Naive thymus-derived CD4-positive, alpha-beta T cell (primary cell): ENCODE data around the gene KCNN3. TPM values are rescaled to one million over a fixed set of nuclear protein-coding genes. Genes with fewer than 3 reads are reported as not detected.

Experiments used
- ATAC-seq: fragments of 150-1000 bp; cut with Tn5 transposase; 2 replicates; pipeline ENCODE4 v1.10.0; 2021; ENCODE audit warnings: mild to moderate bottlenecking, moderate library complexity
- CTCF ChIA-PET: fragments of 350-600 bp; sonication (Branson Sonifier 250); formaldehyde crosslinking; loops from one replicate; lab custom pipeline; 2021; ENCODE audit warnings: antibody characterized with exemption; lab: Charles Lee
- POLR2A ChIA-PET: fragments of 350-600 bp; sonication (Branson Sonifier 250); formaldehyde crosslinking; loops from one replicate; lab custom pipeline; 2021; ENCODE audit warnings: antibody characterized with exemption, inconsistent platforms; lab: Charles Lee
- DNase-seq, 9 donors: peaks; one replicate each; pipeline versions ENCODE4 v3.0.0 to v3.0.0-alpha.2; 2020 to 2022; ENCODE audit warnings: mixed read lengths in 1 of 9
- H3K27ac ChIP-seq: one replicate; pipeline ENCODE4 v1.7.0; 2013; ENCODE audit warnings: mild to moderate bottlenecking, low read depth, low read length, moderate library complexity
- H3K27me3 ChIP-seq, 2 donors: one replicate each; pipeline ENCODE4 v1.7.0; 2013; ENCODE audit warnings: low read length in 2 of 2, mild to moderate bottlenecking in 2 of 2, moderate library complexity in 2 of 2; ENCODE audit not compliant: control insufficient read depth in 2 of 2, insufficient read depth in 2 of 2
- H3K36me3 ChIP-seq, 3 experiments: 1 replicate in 2 of 3; 2 replicates in 1 of 3; pipeline ENCODE4 v1.7.0; 2013; ENCODE audit warnings: low read length in 3 of 3, mild to moderate bottlenecking in 3 of 3, moderate library complexity in 1 of 3; ENCODE audit not compliant: insufficient read depth in 3 of 3, control insufficient read depth in 2 of 3
- H3K4me1 ChIP-seq, 2 donors: one replicate each; pipeline ENCODE4 v1.7.0; 2013; ENCODE audit warnings: low read length in 2 of 2, mild to moderate bottlenecking in 2 of 2, moderate library complexity in 1 of 2; ENCODE audit not compliant: control insufficient read depth in 2 of 2, insufficient read depth in 2 of 2
- H3K4me3 ChIP-seq: 2 replicates; pipeline ENCODE4 v1.7.0; 2013; ENCODE audit warnings: mild to moderate bottlenecking, low read length
- H3K9me3 ChIP-seq, 3 experiments: 1 replicate in 2 of 3; 2 replicates in 1 of 3; pipeline ENCODE4 v1.7.0; 2013; ENCODE audit warnings: low read length in 3 of 3; ENCODE audit not compliant: control insufficient read depth in 2 of 3
- H3K27ac Mint-ChIP-seq, 9 donors: one replicate each; pipeline ENCODE4 v1.8.0; 2020 to 2022; ENCODE audit warnings: mixed read lengths in 9 of 9, mild to moderate bottlenecking in 8 of 9, moderate library complexity in 5 of 9, inconsistent platforms in 2 of 9
- H3K27me3 Mint-ChIP-seq, 5 donors: one replicate each; pipeline ENCODE4 v1.8.0; 2021 to 2022; ENCODE audit warnings: mixed read lengths in 5 of 5, mild to moderate bottlenecking in 1 of 5
- H3K36me3 Mint-ChIP-seq, 5 donors: one replicate each; pipeline ENCODE4 v1.8.0; 2020 to 2022; ENCODE audit warnings: mixed read lengths in 5 of 5, mild to moderate bottlenecking in 3 of 5, inconsistent platforms in 1 of 5
- H3K4me1 Mint-ChIP-seq, 7 donors: one replicate each; pipeline ENCODE4 v1.8.0; 2020 to 2022; ENCODE audit warnings: mixed read lengths in 7 of 7, mild to moderate bottlenecking in 3 of 7, inconsistent platforms in 1 of 7
- H3K4me3 Mint-ChIP-seq, 10 donors: one replicate each; pipeline ENCODE4 v1.8.0; 2020 to 2022; ENCODE audit warnings: mild to moderate bottlenecking in 10 of 10, mixed read lengths in 10 of 10, moderate library complexity in 6 of 10, inconsistent platforms in 2 of 10
- H3K9me3 Mint-ChIP-seq, 11 donors: one replicate each; pipeline ENCODE4 v1.8.0; 2020 to 2022; ENCODE audit warnings: mixed read lengths in 11 of 11, mild to moderate bottlenecking in 4 of 11, inconsistent platforms in 1 of 11, moderate library complexity in 1 of 11
- intact Hi-C, 2 donors: fragments of 100-400 bp; cut with micrococcal nuclease; formaldehyde crosslinking; loops; one replicate each; pipeline ENCODE4 v1.15.1; 2023
- polyA plus RNA-seq, 2 donors: library from polyadenylated mRNA; unstranded; fragments of 300-500 nt; fragmentation: Illumina TruSeq; gene quantifications; one replicate each; pipeline ENCODE4 v1.2.3, GENCODE V29; 2021
- total RNA-seq, 6 experiments: library from RNA in 5 of 6; stranded (reverse) in 5 of 6; gene quantifications; 1 replicate in 5 of 6; 2 replicates in 1 of 6; pipeline ENCODE4 v1.2.3 and lab custom pipeline; 2021 to 2026

KCNN3 gene
- total and polyA plus RNA-seq, 7 experiments from 2014 or later, result 0.05 to 0.29 (median 0.15) TPM; not detected in 3

DNA sequence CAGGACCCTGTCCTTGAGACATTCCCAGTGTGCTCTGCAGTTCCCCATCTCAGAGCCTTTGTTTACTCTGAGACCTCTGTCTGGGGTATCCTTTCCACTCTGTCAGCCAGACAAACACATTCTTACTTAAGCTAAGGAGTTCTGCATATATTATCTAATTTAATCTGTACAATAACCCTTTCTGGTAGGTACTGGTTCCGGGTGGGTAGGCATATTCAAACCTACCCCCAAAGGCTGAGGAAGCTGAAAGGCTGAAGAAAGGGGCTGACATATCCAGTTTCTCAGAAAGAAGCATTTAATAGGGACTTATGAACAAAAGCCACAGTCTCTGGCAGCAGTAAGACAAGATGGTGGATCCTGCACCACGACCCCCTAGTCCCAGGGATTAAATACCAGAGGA is 53.1 kb downstream of the KCNN3 start:
- Histone ChIP-seq H3K4me3 (no peak overlapping the region), H3K9me3 (no peaks in the 10 kb centered on the region), H3K36me3 (no peaks in the 10 kb centered on the region), H3K4me1 (no peaks in the 10 kb centered on the region), H3K27me3 (no peaks in the 10 kb centered on the region), H3K27ac (no peak overlapping the region)
- no peaks in the 10 kb centered on the region for H3K36me3 Mint-ChIP-seq
- DNase-seq (no peak), ATAC-seq (no peak)
- no peaks in the 10 kb centered on the region for H3K9me3 Mint-ChIP-seq
- peaks cover 0 to 6% (median 0%) of the 10 kb centered on the region in 5 donors for H3K27me3 Mint-ChIP-seq
- H3K4me3 Mint-ChIP-seq, result no peak overlapping the region
- ChIA-PET CTCF (no interaction called here), POLR2A (no interaction called here)
- no peak overlapping the region for H3K27ac Mint-ChIP-seq
- peaks cover 0 to 2% (median 0%) of the 10 kb centered on the region in 7 donors for H3K4me1 Mint-ChIP-seq
- intact Hi-C loops, result no loop called here

DNA sequence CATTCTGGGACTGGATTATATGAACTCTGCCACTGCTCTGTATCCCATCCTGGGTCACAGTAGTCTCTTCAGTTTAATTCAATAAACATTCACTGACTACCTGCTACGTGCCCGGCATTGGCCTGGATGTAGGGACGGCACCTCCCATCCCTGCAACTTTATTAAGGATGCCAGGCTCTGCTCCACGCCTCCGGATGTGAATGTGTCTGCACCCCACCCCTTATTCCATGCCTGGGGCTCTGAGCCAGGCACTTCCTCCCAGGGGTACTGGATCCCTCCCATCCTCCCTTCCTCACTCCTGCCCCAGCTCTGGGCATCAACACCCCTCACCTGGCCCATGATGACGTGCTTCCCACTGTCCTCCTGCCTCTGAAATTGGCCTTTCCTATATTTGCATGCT is 53.7 kb downstream of the KCNN3 start:
- Mint-ChIP-seq H3K4me1 (peaks cover 0 to 2% (median 0%) of the 10 kb centered on the region in 7 donors), H3K4me3 (no peak overlapping the region), H3K27me3 (peaks cover 0 to 6% (median 0%) of the 10 kb centered on the region in 5 donors), H3K9me3 (no peaks in the 10 kb centered on the region), H3K36me3 (no peaks in the 10 kb centered on the region), H3K27ac (no peak overlapping the region)
- H3K9me3 ChIP-seq, result no peaks in the 10 kb centered on the region
- DNase-seq (no peak), ATAC-seq (no peak)
- intact Hi-C loops, result no loop called here
- H3K4me3 ChIP-seq, result no peak overlapping the region
- no peaks in the 10 kb centered on the region for H3K4me1 ChIP-seq
- no peaks in the 10 kb centered on the region for H3K27me3 ChIP-seq
- ChIA-PET CTCF (interaction anchor here (0.6 kb wide), 1 partner anchor 16 kb away, joined by 3 read pairs; no protein-coding TSS in a partner anchor), POLR2A (no interaction called here)
- H3K27ac ChIP-seq, result no peak overlapping the region
- H3K36me3 ChIP-seq, result no peaks in the 10 kb centered on the region

DNA sequence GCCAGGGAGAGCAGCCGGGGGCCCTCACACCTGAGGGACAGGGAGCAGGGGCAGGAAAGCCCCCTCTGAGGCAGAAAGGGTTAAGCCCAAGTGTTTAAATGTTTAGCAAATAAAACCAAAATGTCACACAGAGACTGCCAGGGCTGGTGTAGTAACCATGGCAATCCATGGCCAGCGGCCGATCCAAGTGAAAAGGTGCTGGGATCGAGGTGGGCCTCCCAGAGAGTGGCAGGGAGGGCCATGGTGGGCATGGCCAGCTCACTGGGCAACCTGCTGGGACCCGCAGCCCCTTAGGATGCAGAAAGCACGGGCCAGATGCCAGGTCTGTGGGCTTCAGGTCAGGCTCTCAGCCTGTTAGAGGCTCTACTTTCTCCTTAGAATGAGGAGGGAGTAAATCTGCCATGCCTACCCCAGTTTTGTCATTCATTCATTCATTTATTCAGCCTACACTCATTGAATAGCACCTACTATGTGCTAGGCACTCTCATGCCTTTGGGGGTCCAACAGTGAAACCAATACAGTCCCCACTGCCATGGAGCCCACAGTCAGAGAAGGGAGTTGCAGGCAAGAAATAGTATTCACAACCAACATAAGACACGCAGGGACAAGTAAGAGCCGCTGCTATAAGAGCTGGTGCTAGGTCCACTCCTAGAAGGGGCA is 56.1 kb downstream of the KCNN3 start:
- no peaks in the 10 kb centered on the region for H3K9me3 ChIP-seq
- Mint-ChIP-seq H3K27me3 (peaks cover 0 to 6% (median 0%) of the 10 kb centered on the region in 5 donors), H3K4me1 (peaks cover 0 to 12% (median 6%) of the 10 kb centered on the region in 7 donors), H3K27ac (no peak overlapping the region), H3K36me3 (no peaks in the 10 kb centered on the region), H3K9me3 (no peaks in the 10 kb centered on the region), H3K4me3 (no peak overlapping the region)
- CTCF ChIA-PET, result no interaction called here
- ATAC-seq, result no peak
- intact Hi-C loops, result no loop called here
- H3K36me3 ChIP-seq, result no peaks in the 10 kb centered on the region
- H3K27ac ChIP-seq, result no peak overlapping the region
- H3K4me1 ChIP-seq, result no peaks in the 10 kb centered on the region
- POLR2A ChIA-PET, result no interaction called here
- DNase-seq, result no peak
- no peaks in the 10 kb centered on the region for H3K27me3 ChIP-seq
- no peak overlapping the region for H3K4me3 ChIP-seq

DNA sequence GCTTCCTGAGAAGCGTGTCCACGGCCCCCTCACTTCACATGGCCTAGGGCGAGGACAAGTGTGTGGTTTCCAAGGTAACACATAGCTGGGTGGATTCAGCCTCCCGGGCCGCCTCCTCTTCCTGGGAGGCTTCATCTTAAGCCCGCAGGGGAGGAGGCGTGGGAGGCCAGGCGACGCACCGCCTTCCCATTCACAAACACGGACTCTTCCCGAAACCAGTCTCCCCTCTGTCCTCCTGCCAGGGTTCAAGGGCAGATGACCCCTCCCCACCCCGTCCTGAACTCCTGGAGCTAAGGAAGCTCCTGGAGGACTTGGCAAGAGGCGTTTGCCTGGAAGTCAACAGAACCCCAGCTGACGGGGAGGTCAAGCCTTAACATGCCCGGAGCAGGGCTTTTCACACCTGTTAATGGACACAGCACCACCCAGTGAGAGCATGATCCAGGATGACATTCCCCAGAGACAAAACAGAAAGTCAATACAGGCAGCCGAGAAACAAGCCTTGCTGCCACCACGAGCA is 56.7 kb downstream of the KCNN3 start:
- H3K9me3 ChIP-seq, result no peaks in the 10 kb centered on the region
- no peaks in the 10 kb centered on the region for H3K27me3 ChIP-seq
- H3K4me3 ChIP-seq, result no peak overlapping the region
- H3K27ac ChIP-seq, result no peak overlapping the region
- no peaks in the 10 kb centered on the region for H3K4me1 ChIP-seq
- ChIA-PET POLR2A (no interaction called here), CTCF (no interaction called here)
- Mint-ChIP-seq H3K4me3 (no peak overlapping the region), H3K4me1 (peaks cover 0 to 12% (median 6%) of the 10 kb centered on the region in 7 donors), H3K27me3 (peaks cover 0 to 6% (median 2%) of the 10 kb centered on the region in 5 donors), H3K9me3 (no peaks in the 10 kb centered on the region), H3K36me3 (no peaks in the 10 kb centered on the region), H3K27ac (no peak overlapping the region)
- DNase-seq, result no peak
- intact Hi-C loops, result no loop called here
- H3K36me3 ChIP-seq, result no peaks in the 10 kb centered on the region
- ATAC-seq, result no peak

DNA sequence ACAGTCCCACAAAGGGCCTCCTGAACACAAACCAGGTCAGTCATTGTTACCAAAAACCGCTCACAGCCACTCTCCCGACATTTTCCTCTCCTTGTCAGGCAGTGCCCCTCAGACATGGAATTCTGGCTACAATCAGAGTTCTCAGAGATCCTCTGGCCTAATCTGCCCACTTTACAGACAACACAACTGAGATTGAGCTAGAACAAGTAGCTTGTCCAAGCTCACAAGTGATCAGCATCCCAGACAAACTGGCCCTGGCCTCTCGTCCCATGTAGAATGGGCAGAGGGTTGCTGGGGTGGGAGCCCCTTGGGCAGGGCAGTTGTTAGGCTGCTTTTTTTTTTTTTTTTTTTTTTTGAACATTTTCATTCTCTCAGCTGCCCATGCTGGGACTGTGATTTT is 57.2 kb downstream of the KCNN3 start:
- Histone ChIP-seq H3K4me3 (no peak overlapping the region), H3K27ac (no peak overlapping the region), H3K27me3 (no peaks in the 10 kb centered on the region), H3K36me3 (no peaks in the 10 kb centered on the region), H3K4me1 (no peaks in the 10 kb centered on the region), H3K9me3 (no peaks in the 10 kb centered on the region)
- no peak for ATAC-seq
- no peak for DNase-seq
- peaks cover 0 to 10% (median 6%) of the 10 kb centered on the region in 5 donors for H3K27me3 Mint-ChIP-seq
- H3K27ac Mint-ChIP-seq, result no peak overlapping the region
- H3K9me3 Mint-ChIP-seq, result no peaks in the 10 kb centered on the region
- peaks cover 0 to 12% (median 6%) of the 10 kb centered on the region in 7 donors for H3K4me1 Mint-ChIP-seq
- intact Hi-C loops, result no loop called here
- no peak overlapping the region for H3K4me3 Mint-ChIP-seq
- H3K36me3 Mint-ChIP-seq, result no peaks in the 10 kb centered on the region
- POLR2A ChIA-PET, result no interaction called here
- CTCF ChIA-PET, result no interaction called here

DNA sequence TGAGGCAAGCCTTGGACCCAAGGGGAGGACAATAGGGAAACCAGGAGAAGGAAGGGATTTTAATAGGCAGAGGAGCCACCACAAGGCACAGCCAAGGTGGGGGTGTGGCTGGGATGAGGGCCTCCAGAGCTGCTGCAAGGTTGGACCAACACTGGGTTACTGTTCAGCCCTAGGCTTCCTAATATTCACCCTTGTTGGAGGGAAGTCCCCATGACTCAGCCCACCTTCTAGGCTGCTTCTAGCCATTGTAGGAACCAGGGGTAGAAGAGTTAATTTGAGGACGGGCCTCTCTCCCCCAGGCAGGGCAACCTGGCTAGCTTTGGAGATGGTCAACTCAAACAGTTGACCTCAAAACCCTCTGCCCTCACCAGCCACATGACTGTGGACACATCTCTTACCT is 59.5 kb downstream of the KCNN3 start:
- Histone ChIP-seq H3K27ac (no peak overlapping the region), H3K4me3 (no peak overlapping the region), H3K27me3 (no peaks in the 10 kb centered on the region), H3K4me1 (no peaks in the 10 kb centered on the region), H3K36me3 (no peaks in the 10 kb centered on the region), H3K9me3 (no peaks in the 10 kb centered on the region)
- no peak overlapping the region for H3K4me3 Mint-ChIP-seq
- peaks cover 0 to 1% (median 0%) of the 10 kb centered on the region in 11 donors for H3K9me3 Mint-ChIP-seq
- ATAC-seq, result no peak
- peaks cover 0 to 19% (median 9%) of the 10 kb centered on the region in 5 donors for H3K27me3 Mint-ChIP-seq
- CTCF ChIA-PET, result no interaction called here
- intact Hi-C loops, result loop anchor here in 1 of 2 donors (1.0 kb wide), 1 partner anchor 19 kb away; no protein-coding TSS in a partner anchor
- POLR2A ChIA-PET, result no interaction called here
- H3K4me1 Mint-ChIP-seq, result peaks cover 0 to 12% (median 5%) of the 10 kb centered on the region in 7 donors
- H3K36me3 Mint-ChIP-seq, result no peaks in the 10 kb centered on the region
- no peak for DNase-seq
- no peak overlapping the region for H3K27ac Mint-ChIP-seq
